GM12872 (cell line): Measurements from ENCODE around the gene P2RY8.

ENCODE experiments used
- TF ChIP-seq, protein P1 (sequence below): IDR thresholded peaks from 3 replicates; pipeline ENCODE4 v1.5.1; 2011; ENCODE audit warnings: low read depth, mild to moderate bottlenecking, low read length, moderate library complexity; ENCODE audit not compliant: insufficient read depth

Gene P2RY8

GRCh38 chrX:1475481-1475880, 61.5 kb downstream of the P2RY8 start:
- TF ChIP-seq, protein P1, sequence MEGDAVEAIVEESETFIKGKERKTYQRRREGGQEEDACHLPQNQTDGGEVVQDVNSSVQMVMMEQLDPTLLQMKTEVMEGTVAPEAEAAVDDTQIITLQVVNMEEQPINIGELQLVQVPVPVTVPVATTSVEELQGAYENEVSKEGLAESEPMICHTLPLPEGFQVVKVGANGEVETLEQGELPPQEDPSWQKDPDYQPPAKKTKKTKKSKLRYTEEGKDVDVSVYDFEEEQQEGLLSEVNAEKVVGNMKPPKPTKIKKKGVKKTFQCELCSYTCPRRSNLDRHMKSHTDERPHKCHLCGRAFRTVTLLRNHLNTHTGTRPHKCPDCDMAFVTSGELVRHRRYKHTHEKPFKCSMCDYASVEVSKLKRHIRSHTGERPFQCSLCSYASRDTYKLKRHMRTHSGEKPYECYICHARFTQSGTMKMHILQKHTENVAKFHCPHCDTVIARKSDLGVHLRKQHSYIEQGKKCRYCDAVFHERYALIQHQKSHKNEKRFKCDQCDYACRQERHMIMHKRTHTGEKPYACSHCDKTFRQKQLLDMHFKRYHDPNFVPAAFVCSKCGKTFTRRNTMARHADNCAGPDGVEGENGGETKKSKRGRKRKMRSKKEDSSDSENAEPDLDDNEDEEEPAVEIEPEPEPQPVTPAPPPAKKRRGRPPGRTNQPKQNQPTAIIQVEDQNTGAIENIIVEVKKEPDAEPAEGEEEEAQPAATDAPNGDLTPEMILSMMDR, result no peak

- TF ChIP-seq, protein P1, result no peak
Observed at GRCh38 chrX:1472975-1473374, 64.0 kb downstream of the P2RY8 start.

- TF ChIP-seq, protein P1, result peak; percentile 66
Observed at GRCh38 chrX:1468250-1468772, 68.7 kb downstream of the P2RY8 start.

GRCh38 chrX:1466971-1467561, 69.9 kb downstream of the P2RY8 start:
- TF ChIP-seq, protein P1, result no peak

DNA sequence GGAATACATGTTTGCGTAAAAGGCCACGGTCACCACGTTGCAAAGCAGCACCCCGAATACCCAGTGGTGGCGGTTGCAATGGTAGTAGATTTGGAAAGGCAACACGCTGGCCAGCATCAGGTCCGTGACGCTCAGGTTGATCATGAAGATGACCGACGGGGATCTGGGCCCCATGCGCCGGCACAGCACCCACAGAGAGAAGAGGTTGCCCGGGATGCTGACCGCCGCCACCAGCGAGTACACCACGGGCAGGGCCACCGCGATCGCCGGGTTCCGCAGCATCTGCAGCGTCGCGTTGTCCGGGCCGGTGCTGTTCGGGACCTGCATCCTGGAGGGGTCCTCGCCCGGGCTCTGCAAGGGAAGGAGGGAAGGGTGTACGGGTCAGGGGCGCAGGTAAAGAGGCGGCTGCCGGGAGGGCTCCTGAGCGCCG, 70.7 kb downstream of the P2RY8 start:
- TF ChIP-seq, protein P1, result no peak

DNA sequence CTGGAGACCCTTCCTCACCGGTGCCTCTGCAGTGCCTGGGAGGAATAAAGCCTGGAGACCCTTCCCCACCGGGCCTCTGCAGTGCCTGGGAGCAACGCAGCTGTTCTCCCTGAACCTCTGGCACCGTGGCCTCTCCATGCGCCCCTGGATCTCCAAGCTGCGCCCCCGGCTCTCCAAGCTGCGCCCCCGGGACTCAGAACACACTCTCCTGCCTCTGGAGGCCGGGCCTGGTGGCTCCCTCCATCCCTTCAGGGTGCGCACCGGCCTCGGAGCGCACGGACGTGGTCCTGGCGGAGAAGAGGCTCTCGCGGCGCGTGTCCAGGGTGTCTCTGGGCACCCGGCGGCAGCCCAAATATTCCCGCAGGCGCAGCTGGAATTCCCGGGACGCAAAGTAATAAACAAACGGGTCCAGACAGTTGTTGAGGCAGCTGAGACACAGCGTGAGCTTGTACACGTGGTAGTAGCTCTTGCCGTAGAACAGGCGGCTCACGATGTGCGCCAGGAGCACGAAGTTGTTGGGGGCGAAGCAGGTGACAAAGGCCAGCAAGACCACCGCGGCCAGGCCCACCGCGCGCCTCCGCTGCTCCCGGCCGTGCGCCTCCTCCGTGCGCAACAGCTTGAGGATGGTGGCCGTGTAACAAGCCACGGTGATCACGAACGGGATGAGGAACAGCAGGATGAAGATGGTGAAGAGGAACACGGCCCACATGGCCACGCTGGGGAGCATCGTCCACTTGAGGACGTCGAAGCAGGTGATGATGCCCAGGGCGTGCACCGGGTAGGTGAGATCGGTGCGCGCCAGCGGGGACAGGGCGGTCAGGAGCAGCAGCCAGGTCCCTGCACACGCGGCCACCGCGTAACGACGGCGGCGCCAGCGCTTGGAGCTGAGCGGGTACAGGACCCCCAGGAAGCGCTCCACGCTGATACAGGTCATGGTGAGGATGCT, 71.4 kb downstream of the P2RY8 start:
- TF ChIP-seq, protein P1, result no peak

DNA sequence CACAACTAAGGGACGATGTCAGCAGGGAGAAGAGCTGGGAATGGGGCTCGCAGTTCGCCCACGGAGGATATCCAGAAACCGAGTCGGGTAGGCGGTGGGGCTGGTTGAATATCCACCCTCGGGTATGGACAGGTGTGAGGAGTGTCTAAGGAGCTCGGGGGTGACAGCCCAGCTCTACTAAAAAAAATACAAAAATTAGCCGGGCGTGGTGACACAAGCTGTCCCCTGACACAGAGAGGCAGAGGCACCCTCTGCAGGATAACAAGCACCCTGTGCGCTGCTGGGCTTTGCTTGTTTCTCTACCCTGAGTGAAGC, 72.1 kb downstream of the P2RY8 start:
- TF ChIP-seq, protein P1, result no peak
